ENCODE data around the gene PRSS3.
A peak's percentile ranks its signal among the peaks of the same experiment; 100 is the strongest.

GRCh38 chr9:33818167-33818846, 22.9 kb downstream of the PRSS3 start:
- no peak for TF ChIP-seq CTCF (IDR thresholded peaks at IDR 0.05)
- TF ChIP-seq EP300 (IDR thresholded peaks at IDR 0.05; ENCODE audit: low read depth) = no peak
- peak; percentile 60 for TF ChIP-seq POLR2A (IDR thresholded peaks at IDR 0.05)
- peak; percentile 26 to 65 (median 41) for TF ChIP-seq POLR2AphosphoS5 (IDR thresholded peaks at IDR 0.05)
